Uterus (tissue), 4 donors: ENCODE results near the gene MRPS5. TPM values are rescaled to one million over a fixed set of nuclear protein-coding genes. Genes with fewer than 3 reads are reported as not detected.

Source experiments
- DNase-seq, 2 donors: peaks; one replicate each; pipeline ENCODE4 v3.0.0-alpha.2; 2019 to 2020
- H3K27ac ChIP-seq, 2 donors: fragments of 200-600 bp; sonication (generic); 1 replicate in 1 of 2; 2 replicates in 1 of 2; pipeline ENCODE4 v1.5.1; 2016 to 2018
- H3K27me3 ChIP-seq, 2 donors: fragments of 200-600 bp; sonication (generic); one replicate each; pipeline ENCODE4 v1.5.1; 2018 to 2019; ENCODE audit warnings: control low read depth in 1 of 2
- H3K36me3 ChIP-seq, 2 donors: fragments of 200-600 bp; sonication (generic); one replicate each; pipeline ENCODE4 v1.5.1; 2019; ENCODE audit warnings: control low read depth in 1 of 2
- H3K4me1 ChIP-seq, 2 donors: fragments of 200-600 bp; sonication (generic); one replicate each; pipeline ENCODE4 v1.5.1; 2018 to 2019; ENCODE audit warnings: control low read depth in 1 of 2
- H3K4me3 ChIP-seq, 2 donors: fragments of 200-600 bp; sonication (generic); 1 replicate in 1 of 2; 2 replicates in 1 of 2; pipeline ENCODE4 v1.5.1; 2018 to 2019; ENCODE audit warnings: mild to moderate bottlenecking in 1 of 2
- H3K9me3 ChIP-seq, 2 donors: fragments of 200-600 bp; sonication (generic); one replicate each; pipeline ENCODE4 v1.5.1; 2019; ENCODE audit warnings: control low read depth in 1 of 2
- CTCF ChIP-seq, 4 experiments: fragments of 200-600 bp in 2 of 4; fragments of 450-650 bp in 2 of 4; sonication (generic) in 2 of 4; IDR thresholded peaks; one replicate each; pipeline ENCODE4 v1.5.1; 2016 to 2019; ENCODE audit warnings: antibody characterized with exemption in 4 of 4, mild to moderate bottlenecking in 2 of 4, moderate library complexity in 1 of 4
- POLR2A ChIP-seq, 2 donors: fragments of 450-650 bp; IDR thresholded peaks; one replicate each; pipeline ENCODE4 v1.6.1; 2016; ENCODE audit warnings: antibody characterized with exemption in 2 of 2, mild to moderate bottlenecking in 1 of 2, moderate library complexity in 1 of 2
- intact Hi-C: fragments of 100-400 bp; cut with DNase I; formaldehyde crosslinking; loops from one replicate; pipeline ENCODE4 v1.15.1; 2023; ENCODE audit warnings: low total_unique reads
- total RNA-seq, 4 donors: library from RNA; depleted of rRNA in 3 of 4; stranded (reverse); fragments of >200 nt in 3 of 4; gene quantifications; one replicate each; pipeline versions ENCODE4 v1.1.0 to v1.2.4, GENCODE V29; 2014 to 2023
- donor health status: DM: yes; HTN: yes; CAD: no.

MRPS5 gene
- total RNA-seq, 4 donors from 2014 or later: 7.2 to 50.3 (median 28.6) TPM

GRCh38 chr2:95079199-95079683, 42.4 kb downstream of the MRPS5 start:
- DNase-seq: no peak
- Histone ChIP-seq H3K27ac (no peak overlapping the region), H3K27me3 (peaks cover 0 to 14% of the 10 kb centered on the region in 2 donors), H3K4me1 (peaks cover 0 to 7% of the 10 kb centered on the region in 2 donors), H3K36me3 (no peaks in the 10 kb centered on the region), H3K9me3 (no peaks in the 10 kb centered on the region), H3K4me3 (no peak overlapping the region)
- no peak for TF ChIP-seq POLR2A (IDR thresholded peaks at IDR 0.05)
- no peak for TF ChIP-seq CTCF (IDR thresholded peaks at IDR 0.05)
- intact Hi-C loops: no loop called here

GRCh38 chr2:95077861-95078603, 43.6 kb downstream of the MRPS5 start:
- Histone ChIP-seq H3K4me1 (peaks cover 0 to 7% of the 10 kb centered on the region in 2 donors), H3K36me3 (no peaks in the 10 kb centered on the region), H3K4me3 (no peak overlapping the region), H3K9me3 (no peaks in the 10 kb centered on the region), H3K27ac (no peak overlapping the region), H3K27me3 (peaks cover 0 to 14% of the 10 kb centered on the region in 2 donors)
- no peak for TF ChIP-seq CTCF (IDR thresholded peaks at IDR 0.05)
- no peak for TF ChIP-seq POLR2A (IDR thresholded peaks at IDR 0.05)
- intact Hi-C loops: no loop called here
- DNase-seq: no peak

- Histone ChIP-seq H3K27ac (no peak overlapping the region), H3K9me3 (no peaks in the 10 kb centered on the region), H3K36me3 (no peaks in the 10 kb centered on the region), H3K4me1 (peaks cover 0 to 7% of the 10 kb centered on the region in 2 donors), H3K27me3 (peaks cover 0 to 14% of the 10 kb centered on the region in 2 donors), H3K4me3 (no peak overlapping the region)
- no peak for DNase-seq
- TF ChIP-seq CTCF (IDR thresholded peaks at IDR 0.05) (no peak), POLR2A (IDR thresholded peaks at IDR 0.05) (no peak)
- intact Hi-C loops: no loop called here
Observed at GRCh38 chr2:95077530-95077825, 44.1 kb downstream of the MRPS5 start.

DNA sequence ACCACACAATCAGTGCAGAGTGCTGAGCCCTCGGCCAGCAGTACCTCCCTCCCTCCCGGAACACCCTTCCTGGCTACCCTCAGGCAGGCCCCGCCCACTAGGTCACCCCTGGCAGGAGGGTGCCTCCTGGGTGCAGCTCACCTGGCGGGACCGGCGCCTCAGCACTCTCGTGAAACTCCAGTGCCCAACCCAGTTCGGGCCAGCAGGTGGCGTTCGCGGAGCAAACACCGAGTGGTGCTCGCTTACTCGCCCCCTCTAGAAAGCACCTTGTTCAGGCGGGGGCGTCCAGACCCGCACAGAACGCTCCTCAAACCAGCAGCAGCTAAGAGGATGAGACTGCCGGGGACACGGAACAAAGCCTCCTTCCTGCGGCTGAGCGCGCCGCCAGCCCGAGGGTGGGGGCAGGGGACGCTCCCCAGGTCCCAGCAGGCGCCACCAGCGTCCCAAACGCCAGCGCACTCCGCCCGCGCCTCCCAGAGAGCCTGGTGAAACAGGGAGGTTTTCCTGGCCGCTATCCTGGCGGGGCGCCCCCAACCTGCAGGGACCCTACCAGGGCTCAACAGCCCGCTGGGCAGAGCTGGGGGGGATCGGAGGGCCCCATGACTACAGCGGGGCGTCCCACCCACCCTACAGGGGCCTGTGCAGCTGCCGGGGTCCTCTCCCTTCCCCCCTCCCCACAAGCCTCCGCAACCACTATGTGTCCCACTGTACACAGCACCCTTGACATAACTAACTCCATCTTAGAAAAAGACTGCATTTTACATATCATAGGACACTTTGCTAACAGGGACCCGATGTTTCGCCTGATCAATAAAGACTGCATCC, 44.7 kb downstream of the MRPS5 start:
- H3K4me3 ChIP-seq: peak overlapping the region; percentile 6 to 13
- intact Hi-C loops: no loop called here
- TF ChIP-seq POLR2A (IDR thresholded peaks at IDR 0.05) (no peak), CTCF (IDR thresholded peaks at IDR 0.05) (peak; percentile 37 to 61 (median 54))
- no peak overlapping the region for H3K27ac ChIP-seq
- peaks cover 0 to 7% of the 10 kb centered on the region in 2 donors for H3K4me1 ChIP-seq
- peak; percentile 30 to 52 for DNase-seq
- H3K9me3 ChIP-seq: no peaks in the 10 kb centered on the region
- peaks cover 0 to 14% of the 10 kb centered on the region in 2 donors for H3K27me3 ChIP-seq
- H3K36me3 ChIP-seq: no peaks in the 10 kb centered on the region
